HepG2 (cell line): ENCODE data around the gene ZDHHC16. TPM values are rescaled to one million over a fixed set of nuclear protein-coding genes. Genes with fewer than 3 reads are reported as not detected.

Experiments used
- ETS1 ChIP-seq: sonication (generic); formaldehyde crosslinking; IDR thresholded peaks from 2 replicates; pipeline ENCODE4 v1.4.0; 2020; ENCODE audit warnings: missing genetic modification reagents
- KLF12 ChIP-seq: sonication (generic); formaldehyde crosslinking; IDR thresholded peaks from 2 replicates; pipeline ENCODE4 v1.4.0; 2020; ENCODE audit warnings: missing genetic modification reagents, borderline replicate concordance
- MEF2D ChIP-seq: sonication (generic); formaldehyde crosslinking; IDR thresholded peaks from 2 replicates; pipeline ENCODE4 v1.5.1; 2020; ENCODE audit warnings: mild to moderate bottlenecking, missing genetic modification reagents
- NPAS2 ChIP-seq: sonication (generic); formaldehyde crosslinking; IDR thresholded peaks from 2 replicates; pipeline ENCODE4 v1.8.0; 2022; ENCODE audit warnings: mild to moderate bottlenecking, missing genetic modification reagents, borderline replicate concordance
- POLR2A ChIP-seq, 2 experiments: IDR thresholded peaks; 2 replicates each; pipeline ENCODE4 v1.6.1; 2011; ENCODE audit warnings: low read depth in 2 of 2, low read length in 2 of 2, mild to moderate bottlenecking in 1 of 2, moderate library complexity in 1 of 2; ENCODE audit not compliant: insufficient read depth in 1 of 2
- RBFOX2 ChIP-seq: fragments of 200-400 bp; formaldehyde crosslinking; IDR thresholded peaks from 2 replicates; pipeline ENCODE4 v1.6.1; 2017; ENCODE audit warnings: low read depth, mild to moderate bottlenecking, low read length
- RBM39 ChIP-seq: fragments of 200-400 bp; formaldehyde crosslinking; IDR thresholded peaks from one replicate; pipeline ENCODE4 v1.6.1; 2018; ENCODE audit warnings: antibody characterized with exemption, mild to moderate bottlenecking, low read depth, low read length; ENCODE audit not compliant: poor library complexity, severe bottlenecking
- SIN3B ChIP-seq: fragments of 150-350 bp; IDR thresholded peaks from 2 replicates; pipeline ENCODE4 v1.6.1; 2014; ENCODE audit warnings: low read length
- SRF ChIP-seq: IDR thresholded peaks from 2 replicates; pipeline ENCODE4 v1.6.1; 2011; ENCODE audit warnings: mild to moderate bottlenecking, low read depth, low read length, moderate library complexity
- TSC22D2 ChIP-seq: sonication (generic); formaldehyde crosslinking; IDR thresholded peaks from 2 replicates; pipeline ENCODE4 v1.5.1; 2020; ENCODE audit warnings: missing genetic modification reagents, mild to moderate bottlenecking, borderline replicate concordance
- ZBTB20 ChIP-seq: sonication (generic); formaldehyde crosslinking; IDR thresholded peaks from 2 replicates; pipeline ENCODE4 v1.8.1; 2023; ENCODE audit warnings: missing genetic modification reagents, low read depth, mild to moderate bottlenecking, borderline replicate concordance
- ZBTB21 ChIP-seq: sonication (generic); formaldehyde crosslinking; IDR thresholded peaks from 2 replicates; pipeline ENCODE4 v1.4.0; 2020; ENCODE audit warnings: missing genetic modification reagents
- ZNF234 ChIP-seq: sonication (generic); formaldehyde crosslinking; conservative IDR thresholded peaks from 2 replicates; pipeline ENCODE4 v1.5.1; 2020; ENCODE audit warnings: mild to moderate bottlenecking, missing genetic modification reagents
- ZNF687 ChIP-seq: sonication (generic); formaldehyde crosslinking; IDR thresholded peaks from 2 replicates; pipeline ENCODE4 v1.5.1; 2020; ENCODE audit warnings: mild to moderate bottlenecking, missing genetic modification reagents, moderate library complexity
- ZNF747 ChIP-seq: sonication (generic); formaldehyde crosslinking; IDR thresholded peaks from 2 replicates; pipeline ENCODE4 v1.8.1; 2023; ENCODE audit warnings: missing genetic modification reagents, mild to moderate bottlenecking, borderline replicate concordance
- ZNF780A ChIP-seq: sonication (generic); formaldehyde crosslinking; IDR thresholded peaks from 2 replicates; pipeline ENCODE4 v1.8.0; 2022; ENCODE audit warnings: mild to moderate bottlenecking, missing genetic modification reagents, moderate library complexity
- ZNF839 ChIP-seq: sonication (generic); formaldehyde crosslinking; IDR thresholded peaks from 2 replicates; pipeline ENCODE4 v1.4.0; 2020; ENCODE audit warnings: missing genetic modification reagents, mild to moderate bottlenecking, borderline replicate concordance
- ZNF883 ChIP-seq: sonication (generic); formaldehyde crosslinking; IDR thresholded peaks from 2 replicates; pipeline ENCODE4 v1.5.1; 2020; ENCODE audit warnings: mild to moderate bottlenecking, missing genetic modification reagents; ENCODE audit errors: not compliant biosample characterization
- ZSCAN31 ChIP-seq: sonication (generic); formaldehyde crosslinking; IDR thresholded peaks from 2 replicates; pipeline ENCODE4 v1.5.0; 2020; ENCODE audit warnings: low read depth, mild to moderate bottlenecking, missing genetic modification reagents
- polyA plus RNA-seq, 8 experiments: library from polyadenylated mRNA; depleted of rRNA in 3 of 8; stranded (reverse) in 7 of 8; unstranded in 1 of 8; fragments of >200 nt; fragmentation: Illumina TruSeq in 4 of 8; extraction: Trizol in 4 of 8; gene quantifications; 2 replicates each; pipeline versions ENCODE4 v1.2.1 to v1.2.3, GENCODE V29; 2011 to 2016; ENCODE audit warnings: low read depth in 4 of 8, missing spikeins in 1 of 8, mixed read lengths in 1 of 8; ENCODE audit not compliant: insufficient read depth in 1 of 8
- total RNA-seq, 5 experiments: library from RNA; depleted of rRNA; stranded (reverse); fragments of >200 nt; fragmentation: Illumina TruSeq; extraction: Trizol; gene quantifications; 2 replicates each; pipeline ENCODE4 v1.2.3, GENCODE V29; 2016; ENCODE audit warnings: low read depth in 1 of 5
- TF ChIP-seq, protein P1 (sequence below): sonication (generic); formaldehyde crosslinking; IDR thresholded peaks from 2 replicates; pipeline ENCODE4 v1.5.1; 2020; ENCODE audit warnings: mild to moderate bottlenecking, missing genetic modification reagents, moderate library complexity
- TF ChIP-seq, protein P2 (sequence below): sonication (generic); formaldehyde crosslinking; IDR thresholded peaks from 2 replicates; pipeline ENCODE4 v1.4.0; 2020; ENCODE audit warnings: mild to moderate bottlenecking, missing genetic modification reagents

Gene ZDHHC16
- total and polyA plus RNA-seq, 2 of the 13 experiments (the other 11 are each of a cell fraction or from before 2014, with no cell fraction given): 40.8 to 41.8 TPM

GRCh38 chr10:97498841-97499560, 53.0 kb downstream of the ZDHHC16 start, which contains the start of gene UBTD1 (continued):
- TF ChIP-seq ZNF780A (CRISPR knock-in tag) (no peak), SIN3B (no peak), ZSCAN31 (CRISPR knock-in tag) (0 out of 2 replicates have a peak, but pooled peaks have one; percentile 12), KLF12 (peak; percentile 15; the same call in 1 of the 2 replicates), ZNF883 (CRISPR knock-in tag) (no peak), ETS1 (CRISPR knock-in tag) (no peak; the same call in 1 of the 2 replicates), RBM39 (no peak), ZBTB21 (CRISPR knock-in tag) (no peak), RBFOX2 (0 out of 2 replicates have a peak, but pooled peaks have one; percentile 4), ZNF747 (CRISPR knock-in tag) (no peak), ZBTB20 (CRISPR knock-in tag) (0 out of 2 replicates have a peak, but pooled peaks have one; percentile 24), ZNF839 (CRISPR knock-in tag) (no peak), ZNF234 (no peak), TSC22D2 (no peak), MEF2D (no peak), NPAS2 (CRISPR knock-in tag) (no peak), POLR2A (IDR thresholded peaks at IDR 0.05; ENCODE audit: insufficient read depth in 1 of 2, low read depth in 2 of 2, low read length in 2 of 2) (no peak), SRF (no peak), ZNF687 (CRISPR knock-in tag) (peak; percentile 9)
- TF ChIP-seq, protein P1, sequence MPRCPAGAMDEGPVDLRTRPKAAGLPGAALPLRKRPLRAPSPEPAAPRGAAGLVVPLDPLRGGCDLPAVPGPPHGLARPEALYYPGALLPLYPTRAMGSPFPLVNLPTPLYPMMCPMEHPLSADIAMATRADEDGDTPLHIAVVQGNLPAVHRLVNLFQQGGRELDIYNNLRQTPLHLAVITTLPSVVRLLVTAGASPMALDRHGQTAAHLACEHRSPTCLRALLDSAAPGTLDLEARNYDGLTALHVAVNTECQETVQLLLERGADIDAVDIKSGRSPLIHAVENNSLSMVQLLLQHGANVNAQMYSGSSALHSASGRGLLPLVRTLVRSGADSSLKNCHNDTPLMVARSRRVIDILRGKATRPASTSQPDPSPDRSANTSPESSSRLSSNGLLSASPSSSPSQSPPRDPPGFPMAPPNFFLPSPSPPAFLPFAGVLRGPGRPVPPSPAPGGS (CRISPR knock-in tag): peak; percentile 57; the same call in 1 of the 2 replicates
- TF ChIP-seq, protein P2, sequence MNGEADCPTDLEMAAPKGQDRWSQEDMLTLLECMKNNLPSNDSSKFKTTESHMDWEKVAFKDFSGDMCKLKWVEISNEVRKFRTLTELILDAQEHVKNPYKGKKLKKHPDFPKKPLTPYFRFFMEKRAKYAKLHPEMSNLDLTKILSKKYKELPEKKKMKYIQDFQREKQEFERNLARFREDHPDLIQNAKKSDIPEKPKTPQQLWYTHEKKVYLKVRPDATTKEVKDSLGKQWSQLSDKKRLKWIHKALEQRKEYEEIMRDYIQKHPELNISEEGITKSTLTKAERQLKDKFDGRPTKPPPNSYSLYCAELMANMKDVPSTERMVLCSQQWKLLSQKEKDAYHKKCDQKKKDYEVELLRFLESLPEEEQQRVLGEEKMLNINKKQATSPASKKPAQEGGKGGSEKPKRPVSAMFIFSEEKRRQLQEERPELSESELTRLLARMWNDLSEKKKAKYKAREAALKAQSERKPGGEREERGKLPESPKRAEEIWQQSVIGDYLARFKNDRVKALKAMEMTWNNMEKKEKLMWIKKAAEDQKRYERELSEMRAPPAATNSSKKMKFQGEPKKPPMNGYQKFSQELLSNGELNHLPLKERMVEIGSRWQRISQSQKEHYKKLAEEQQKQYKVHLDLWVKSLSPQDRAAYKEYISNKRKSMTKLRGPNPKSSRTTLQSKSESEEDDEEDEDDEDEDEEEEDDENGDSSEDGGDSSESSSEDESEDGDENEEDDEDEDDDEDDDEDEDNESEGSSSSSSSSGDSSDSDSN (CRISPR knock-in tag): peak; percentile 70
